ENCODE measurements around the gene AQP9.
"Not testable (repeated sequence)": the region's sequence is repeated elsewhere in the genome, so short reads cannot be mapped to it uniquely, and the experiment has no call there.

The AQP9 gene

GRCh38 chr15:58138106-58138505 lies at the start of gene AQP9:
Gene AQP9 (plus strand): TSS chr15:58138381. CDS start chr15:58138566, 185 bp downstream.
- DNase-seq: no peak

GRCh38 chr15:58095415-58095814 lies 42.8 kb upstream of the AQP9 start:
- no peak for DNase-seq

- no peak for DNase-seq
These were observed 41.6 kb upstream of the AQP9 start for GRCh38 chr15:58096529-58097084.

GRCh38 chr15:58103482-58103881 lies 34.7 kb upstream of the AQP9 start:
- DNase-seq: no peak

- no peak for DNase-seq
These were observed 30.1 kb upstream of the AQP9 start for GRCh38 chr15:58108117-58108516.

GRCh38 chr15:58109419-58109818 lies 28.8 kb upstream of the AQP9 start:
- DNase-seq: no peak

- DNase-seq: no peak
These were observed 27.0 kb upstream of the AQP9 start for GRCh38 chr15:58110999-58111717.

- DNase-seq: no peak
These were observed 26.5 kb upstream of the AQP9 start for GRCh38 chr15:58111718-58112104.

- not testable (repeated sequence) for DNase-seq
These were observed 24.8 kb upstream of the AQP9 start for GRCh38 chr15:58113358-58113757.

- DNase-seq: no peak
These were observed 23.8 kb upstream of the AQP9 start for GRCh38 chr15:58114388-58114787.

- no peak for DNase-seq
These were observed 23.4 kb upstream of the AQP9 start for GRCh38 chr15:58114812-58115211.

- DNase-seq: no peak
These were observed 22.5 kb upstream of the AQP9 start for GRCh38 chr15:58115692-58116091.

GRCh38 chr15:58117619-58118018 lies 20.6 kb upstream of the AQP9 start:
- no peak for DNase-seq

- no peak for DNase-seq
These were observed 19.9 kb upstream of the AQP9 start for GRCh38 chr15:58118272-58118671.

GRCh38 chr15:58119016-58119415 lies 19.2 kb upstream of the AQP9 start:
- no peak for DNase-seq

GRCh38 chr15:58124585-58124984 lies 13.6 kb upstream of the AQP9 start:
- no peak for DNase-seq

- DNase-seq: no peak
These were observed 12.8 kb upstream of the AQP9 start for GRCh38 chr15:58125333-58125732.

- no peak for DNase-seq
These were observed 3.3 kb upstream of the AQP9 start for GRCh38 chr15:58134886-58135285.

- no peak for DNase-seq
These were observed 2.5 kb upstream of the AQP9 start for GRCh38 chr15:58135511-58136174.

GRCh38 chr15:58136731-58137130 lies 1.4 kb upstream of the AQP9 start:
- DNase-seq: no peak

- DNase-seq: no peak
These were observed 495 bp upstream of the AQP9 start for GRCh38 chr15:58137686-58138085.

- no peak for DNase-seq
These were observed 1.3 kb downstream of the AQP9 start for GRCh38 chr15:58139276-58139988.

GRCh38 chr15:58139989-58140522 lies 1.9 kb downstream of the AQP9 start:
- no peak for DNase-seq
